GM19467 (cell line): ENCODE data around the gene MAP2K6.

Source experiments
- ATAC-seq: cut with Tn5 transposase; IDR thresholded peaks from one replicate; pipeline ENCODE4 v1.9.1; 2021; ENCODE audit warnings: mild to moderate bottlenecking, moderate library complexity; ENCODE audit not compliant: unreplicated experiment

The MAP2K6 gene

DNA sequence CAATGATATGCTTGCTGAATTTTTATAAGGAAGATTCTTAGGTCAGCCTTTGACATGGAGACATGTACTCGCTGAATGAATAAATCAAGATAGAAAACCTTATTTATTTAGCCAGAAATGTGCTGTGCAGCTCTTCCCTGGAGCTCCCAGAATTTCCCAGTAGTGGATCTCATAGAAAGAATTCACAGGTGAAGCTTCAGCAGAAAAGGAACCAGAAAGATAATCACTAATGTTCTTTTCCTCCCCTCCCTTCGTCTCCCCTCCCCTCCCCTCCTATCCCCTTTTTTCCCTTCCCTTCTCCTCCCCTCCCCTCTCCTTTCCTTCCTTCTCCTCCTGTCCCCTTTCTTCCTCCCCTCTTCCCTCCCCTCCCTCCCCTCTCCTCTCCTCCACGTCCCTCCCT lies 158.2 kb downstream of the MAP2K6 start:
- ATAC-seq = no peak

GRCh38 chr17:69573396-69573795 lies 158.9 kb downstream of the MAP2K6 start:
- no peak for ATAC-seq

GRCh38 chr17:69574257-69575197 lies 160.0 kb downstream of the MAP2K6 start:
- ATAC-seq = no peak

- no peak for ATAC-seq
These were observed 160.9 kb downstream of the MAP2K6 start for GRCh38 chr17:69575346-69575761.

DNA sequence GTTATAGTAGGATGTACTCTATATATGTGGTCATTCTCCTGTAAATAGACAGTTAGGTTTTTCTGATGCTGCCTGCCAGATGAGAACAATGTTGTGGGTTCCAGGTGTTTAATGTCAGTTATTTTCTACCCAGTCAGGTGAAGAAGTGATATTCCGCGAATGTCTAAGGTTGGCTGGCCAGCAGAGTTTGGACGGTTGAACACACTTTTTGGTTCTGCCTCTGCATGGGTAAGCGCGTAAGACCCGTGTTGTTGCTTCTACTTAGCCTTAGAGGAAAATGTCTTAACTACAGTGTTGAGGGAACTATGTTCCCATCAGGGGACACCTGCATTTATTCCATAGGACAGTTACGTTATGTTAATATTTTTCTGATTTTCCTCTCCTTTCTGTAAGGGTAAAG lies 162.6 kb downstream of the MAP2K6 start:
- no peak for ATAC-seq

DNA sequence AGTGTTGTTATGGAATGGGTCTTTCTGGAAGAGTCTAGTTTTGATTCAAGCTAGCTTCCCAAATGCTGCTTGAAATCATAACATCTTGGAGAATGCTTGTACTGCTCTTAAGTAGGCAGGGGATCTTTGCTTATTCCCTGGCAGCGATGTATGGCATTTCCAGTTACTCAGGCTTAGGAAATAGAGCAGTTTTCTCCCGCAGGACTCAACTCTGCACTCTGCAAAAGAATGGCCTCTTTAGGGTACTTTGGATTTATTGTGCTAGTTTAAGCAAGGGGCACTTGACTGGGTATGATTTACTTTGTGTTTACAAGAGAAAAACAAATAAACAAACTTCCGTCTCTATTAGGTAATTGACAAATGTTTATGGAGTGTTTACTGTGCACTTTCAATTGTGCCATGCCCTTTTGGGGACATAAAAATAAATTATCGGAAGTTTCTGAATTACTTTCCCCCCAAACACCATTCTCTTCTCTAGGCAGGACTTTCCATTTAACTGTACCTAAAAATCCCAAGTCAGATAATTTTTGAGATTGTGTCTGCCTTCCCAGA lies 164.0 kb downstream of the MAP2K6 start:
- ATAC-seq = no peak

DNA sequence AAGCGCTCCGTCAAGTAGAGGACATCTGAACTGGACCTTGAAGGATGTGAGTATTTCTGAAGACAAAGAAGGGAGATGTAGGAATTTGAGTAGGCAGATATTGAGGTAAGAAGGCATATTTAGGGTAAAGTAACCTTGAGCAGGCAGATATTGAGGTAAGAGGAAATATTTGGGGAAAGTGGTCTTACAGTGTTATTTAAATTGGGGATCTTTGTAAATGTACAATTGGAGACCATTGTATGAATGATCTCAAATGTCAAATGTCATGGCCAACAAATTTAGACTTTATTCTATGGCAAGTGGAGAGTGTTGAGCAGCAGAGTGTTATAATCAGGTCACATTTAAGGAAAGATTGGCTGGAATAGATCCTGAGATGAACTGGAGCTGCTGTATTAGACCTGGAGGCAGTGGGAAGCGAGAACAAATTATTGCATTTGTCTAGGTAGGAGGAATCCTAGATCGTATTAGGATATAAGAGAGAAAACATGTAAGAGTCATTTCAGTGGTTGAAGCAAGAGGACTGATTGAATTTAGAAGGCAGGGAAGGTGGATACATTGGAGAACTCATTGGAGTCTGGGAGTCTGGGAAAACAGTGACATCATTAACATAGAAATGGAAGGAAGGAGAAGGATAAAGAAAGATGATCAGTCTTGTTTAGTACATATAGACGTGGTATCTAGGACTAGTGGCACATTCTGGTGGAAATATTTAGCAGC lies 165.6 kb downstream of the MAP2K6 start:
- no peak for ATAC-seq

GRCh38 chr17:69581061-69581961 lies 166.8 kb downstream of the MAP2K6 start:
- peak; percentile 79 for ATAC-seq

DNA sequence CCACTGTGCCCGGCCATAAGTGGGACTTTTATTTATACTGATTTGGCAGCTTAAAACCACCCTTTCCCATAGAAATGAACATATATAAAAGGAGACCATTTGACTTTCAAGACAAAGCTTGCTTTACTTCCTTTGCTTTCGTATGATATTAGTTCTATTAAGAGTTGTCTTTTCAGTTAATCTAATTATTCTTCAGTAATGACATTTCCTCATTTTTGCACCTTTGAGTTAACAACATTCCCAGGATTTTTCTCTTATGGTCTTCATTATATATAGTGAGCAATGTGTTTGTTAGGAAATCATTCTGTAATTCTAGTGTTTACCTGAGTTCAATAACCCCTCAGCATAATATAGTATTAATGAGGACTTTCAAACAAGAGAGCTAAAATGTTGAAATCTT lies 173.8 kb downstream of the MAP2K6 start:
- no peak for ATAC-seq

DNA sequence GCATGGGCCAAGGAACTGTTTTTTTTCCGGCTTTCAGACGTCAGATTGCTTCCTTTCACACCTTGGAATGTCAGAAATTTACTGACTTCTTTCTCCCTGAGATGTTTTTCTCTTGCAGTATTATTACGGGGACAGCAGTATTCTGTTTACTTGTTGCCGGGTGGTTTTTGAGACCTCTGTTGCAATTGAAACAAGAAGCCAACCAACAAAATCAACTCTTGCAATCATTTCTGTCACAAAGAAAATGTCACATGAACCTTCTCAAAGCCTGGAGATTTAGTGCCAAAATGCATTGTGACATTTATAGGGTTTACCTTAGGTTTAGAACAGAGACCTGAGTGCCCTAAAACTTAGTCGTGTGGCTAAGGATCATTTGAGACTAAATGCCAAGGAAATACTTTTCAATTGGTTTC lies 174.3 kb downstream of the MAP2K6 start:
- ATAC-seq = no peak

DNA sequence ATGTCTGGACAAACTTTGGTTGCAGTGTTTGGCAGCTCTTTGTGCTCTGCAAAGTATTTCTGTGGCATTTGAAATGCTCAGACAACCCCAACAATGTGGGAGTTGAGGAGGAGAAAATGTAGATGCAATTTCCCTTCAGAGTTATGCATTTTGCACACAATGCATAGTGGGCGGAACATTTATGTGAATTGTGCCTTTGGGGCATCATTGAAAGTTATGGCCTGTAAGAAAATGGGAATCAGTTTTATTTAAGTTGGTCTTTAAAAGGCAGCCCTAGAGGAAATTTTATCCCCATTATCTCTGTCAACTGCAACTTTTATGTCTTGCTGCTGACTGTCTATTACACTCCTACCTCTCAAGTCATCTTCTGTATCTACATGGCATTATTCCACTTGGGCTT lies 176.2 kb downstream of the MAP2K6 start:
- ATAC-seq = no peak

DNA sequence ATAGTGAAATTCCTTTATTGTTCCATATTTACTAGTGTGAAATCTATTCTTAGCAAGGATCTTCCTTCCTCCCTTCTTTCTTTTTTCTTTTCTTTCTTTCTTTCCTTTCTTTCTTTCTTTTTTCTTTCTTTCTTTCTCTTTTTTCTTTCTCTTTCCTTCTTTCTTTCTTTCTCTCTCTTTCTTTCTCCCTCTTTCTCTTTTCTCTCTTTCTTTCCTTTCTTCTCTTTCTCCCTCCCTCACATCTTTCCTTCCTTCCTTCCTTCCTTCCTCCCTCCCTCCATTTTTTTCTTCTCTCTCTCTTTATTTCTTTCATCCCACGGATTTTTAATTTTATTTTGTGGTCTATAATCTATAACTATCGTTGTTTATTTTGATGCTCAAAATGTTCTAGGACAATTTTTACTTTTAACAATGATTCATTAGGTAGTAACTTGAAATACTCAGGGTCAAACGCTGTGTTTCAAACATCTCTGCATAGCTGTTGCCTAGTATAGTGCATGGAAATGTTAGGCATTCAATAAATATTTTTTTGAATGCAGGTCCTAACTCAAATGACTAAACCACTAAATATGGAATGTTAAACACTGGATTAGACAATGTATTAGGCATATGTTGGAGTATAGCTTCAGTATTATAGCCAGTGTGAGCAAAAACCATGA lies 178.3 kb downstream of the MAP2K6 start:
- no peak for ATAC-seq

- no peak for ATAC-seq
These were observed 178.8 kb downstream of the MAP2K6 start for GRCh38 chr17:69593351-69593715.

GRCh38 chr17:69593716-69594115 lies 179.2 kb downstream of the MAP2K6 start:
- no peak for ATAC-seq

DNA sequence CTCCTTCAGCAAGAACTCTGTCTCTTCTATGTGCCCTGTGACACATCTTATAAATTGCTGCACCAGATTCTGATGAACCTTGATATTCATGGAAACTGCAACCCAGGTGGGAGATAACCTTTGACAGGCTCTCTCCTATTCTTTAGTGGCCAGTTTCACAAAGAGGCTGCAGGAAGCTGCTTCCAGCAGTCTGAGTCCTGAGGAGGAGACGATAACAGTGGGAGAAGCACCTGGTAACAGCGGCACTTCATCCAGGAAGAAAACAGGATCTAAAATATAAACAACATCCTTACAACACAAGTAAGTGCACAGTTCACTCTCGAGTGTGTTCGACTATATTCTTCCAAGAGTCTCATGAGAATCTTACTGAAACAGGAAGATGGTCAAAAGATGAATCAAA lies 180.1 kb downstream of the MAP2K6 start:
- no peak for ATAC-seq

DNA sequence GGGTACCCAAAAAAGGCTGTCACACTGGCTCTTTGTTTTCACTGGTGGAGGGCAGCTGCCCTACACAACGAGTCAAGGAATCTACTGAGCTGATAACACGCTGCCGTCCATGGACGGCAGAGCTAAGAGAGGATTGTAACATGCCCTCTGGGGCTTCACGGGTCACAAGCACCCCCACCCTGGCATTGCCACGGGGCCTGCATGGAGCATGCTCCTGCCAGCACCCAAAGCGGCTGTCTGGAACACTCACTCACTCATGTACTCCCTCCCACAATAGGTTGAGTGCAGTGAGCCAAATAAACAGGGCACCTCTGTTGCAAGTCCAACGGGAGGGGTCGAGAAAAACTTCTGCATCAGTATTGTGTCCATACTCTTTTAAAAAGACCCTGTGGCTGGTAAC lies 181.6 kb downstream of the MAP2K6 start:
- no peak for ATAC-seq

- ATAC-seq = no peak
These were observed 183.6 kb downstream of the MAP2K6 start for GRCh38 chr17:69597898-69598692.

GRCh38 chr17:69602972-69603371 lies 188.5 kb downstream of the MAP2K6 start:
- no peak for ATAC-seq
